ENCODE measurements around the gene VSIG10. TPM values are rescaled to one million over a fixed set of nuclear protein-coding genes. Genes with fewer than 3 reads are reported as not detected.

The VSIG10 gene
- total RNA-seq, 2 donors from 2014 or later, result 20.4 to 41.0 TPM

- ATAC-seq (no peak), DNase-seq (no peak)
- Histone ChIP-seq H3K36me3 (replicated peaks in 1 of 2; ENCODE audit: insufficient read depth in 1 of 2, low read depth in 2 of 2) (no peaks in the 10 kb centered on the region), H3K9me3 (no peaks in the 10 kb centered on the region), H3K4me1 (peaks cover 15% of the 10 kb centered on the region), H3K4me3 (peak overlapping the region in 1 of 2 donors; percentile 85), H3K27me3 (no peaks in the 10 kb centered on the region), H3K27ac (peak overlapping the region in 3 of 4 donors; percentile 77 to 92 (median 87))
- 43 to 44% methylated on average over 5 of the region's 5 CpGs for WGBS, 2 donors
- TF ChIP-seq POLR2A (IDR thresholded peaks at IDR 0.05), result no peak
- TF ChIP-seq, protein P1, sequence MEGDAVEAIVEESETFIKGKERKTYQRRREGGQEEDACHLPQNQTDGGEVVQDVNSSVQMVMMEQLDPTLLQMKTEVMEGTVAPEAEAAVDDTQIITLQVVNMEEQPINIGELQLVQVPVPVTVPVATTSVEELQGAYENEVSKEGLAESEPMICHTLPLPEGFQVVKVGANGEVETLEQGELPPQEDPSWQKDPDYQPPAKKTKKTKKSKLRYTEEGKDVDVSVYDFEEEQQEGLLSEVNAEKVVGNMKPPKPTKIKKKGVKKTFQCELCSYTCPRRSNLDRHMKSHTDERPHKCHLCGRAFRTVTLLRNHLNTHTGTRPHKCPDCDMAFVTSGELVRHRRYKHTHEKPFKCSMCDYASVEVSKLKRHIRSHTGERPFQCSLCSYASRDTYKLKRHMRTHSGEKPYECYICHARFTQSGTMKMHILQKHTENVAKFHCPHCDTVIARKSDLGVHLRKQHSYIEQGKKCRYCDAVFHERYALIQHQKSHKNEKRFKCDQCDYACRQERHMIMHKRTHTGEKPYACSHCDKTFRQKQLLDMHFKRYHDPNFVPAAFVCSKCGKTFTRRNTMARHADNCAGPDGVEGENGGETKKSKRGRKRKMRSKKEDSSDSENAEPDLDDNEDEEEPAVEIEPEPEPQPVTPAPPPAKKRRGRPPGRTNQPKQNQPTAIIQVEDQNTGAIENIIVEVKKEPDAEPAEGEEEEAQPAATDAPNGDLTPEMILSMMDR (IDR thresholded peaks at IDR 0.05), result no peak
- intact Hi-C loops (cut with DNase I), result no loop called here
Observed at GRCh38 chr12:118102609-118103008, 1.2 kb downstream of the VSIG10 start.

DNA sequence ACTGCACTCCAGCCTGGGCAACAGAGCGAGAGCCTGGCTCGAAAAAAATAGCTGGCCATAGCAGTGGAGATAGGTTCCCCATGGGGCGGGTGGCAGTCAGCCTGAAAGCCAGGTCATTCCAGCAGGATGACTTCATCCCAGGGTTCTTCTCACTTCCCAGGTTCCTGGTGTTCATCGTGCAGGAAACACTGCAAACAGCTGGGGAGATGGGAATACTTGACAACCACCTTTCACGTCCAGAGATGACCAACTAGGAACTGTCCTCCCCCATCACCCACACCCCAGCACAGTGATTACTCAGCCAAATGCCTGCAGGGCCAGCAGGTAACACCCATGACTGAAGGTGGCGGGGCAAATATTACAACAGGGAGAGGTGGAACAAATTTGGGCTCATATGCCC lies 1.7 kb downstream of the VSIG10 start:
- 60 to 64% methylated on average over 5 to 6 of the region's 6 CpGs for WGBS, 2 donors
- Histone ChIP-seq H3K27me3 (no peaks in the 10 kb centered on the region), H3K27ac (peak overlapping the region in 3 of 4 donors; percentile 8 to 92 (median 77)), H3K4me1 (peaks cover 15% of the 10 kb centered on the region), H3K4me3 (no peak overlapping the region), H3K36me3 (replicated peaks in 1 of 2; ENCODE audit: insufficient read depth in 1 of 2, low read depth in 2 of 2) (no peaks in the 10 kb centered on the region), H3K9me3 (no peaks in the 10 kb centered on the region)
- DNase-seq, result peak in 3 of 4 donors; percentile 18 to 41 (median 31)
- no peak for TF ChIP-seq POLR2A (IDR thresholded peaks at IDR 0.05)
- TF ChIP-seq, protein P1 (IDR thresholded peaks at IDR 0.05), result no peak
- no peak for ATAC-seq
- intact Hi-C loops (cut with DNase I), result no loop called here

DNA sequence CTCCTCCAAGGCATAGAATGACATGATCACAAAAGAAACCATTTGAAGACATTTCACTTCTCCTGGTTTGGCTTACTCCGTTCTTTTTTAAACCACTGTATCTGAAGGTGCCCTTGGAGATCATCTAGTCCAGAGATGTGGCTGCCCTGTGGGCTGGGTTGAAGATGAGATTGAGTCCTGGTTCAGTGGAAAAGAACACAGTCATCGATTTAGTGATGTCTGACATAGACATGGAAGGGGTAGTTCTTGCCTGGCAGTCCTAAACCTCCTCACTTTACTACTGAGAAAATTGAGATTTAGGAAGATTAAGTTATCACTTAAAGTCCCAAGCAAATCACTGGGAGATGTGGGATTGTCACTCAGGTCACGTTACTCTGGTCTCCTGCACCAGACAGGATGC lies 2.8 kb downstream of the VSIG10 start:
- TF ChIP-seq, protein P1 (IDR thresholded peaks at IDR 0.05), result no peak
- TF ChIP-seq POLR2A (IDR thresholded peaks at IDR 0.05), result no peak

GRCh38 chr12:118098911-118099671 lies 4.7 kb downstream of the VSIG10 start:
- H3K36me3 ChIP-seq (replicated peaks in 1 of 2; ENCODE audit: insufficient read depth in 1 of 2, low read depth in 2 of 2), result no peaks in the 10 kb centered on the region
- 86 to 89% methylated on average over 12 of the region's 12 CpGs for WGBS, 2 donors
- no peak for ATAC-seq
- peaks cover 15% of the 10 kb centered on the region for H3K4me1 ChIP-seq
- H3K9me3 ChIP-seq, result no peaks in the 10 kb centered on the region
- H3K4me3 ChIP-seq, result no peak overlapping the region
- no peak for DNase-seq
- TF ChIP-seq, protein P1 (IDR thresholded peaks at IDR 0.05), result no peak
- TF ChIP-seq POLR2A (IDR thresholded peaks at IDR 0.05), result no peak
- intact Hi-C loops (cut with DNase I), result no loop called here
- no peaks in the 10 kb centered on the region for H3K27me3 ChIP-seq
- H3K27ac ChIP-seq, result no peak overlapping the region

More for the DNA sequence above, 2.8 kb downstream of the VSIG10 start:
- 83 to 85% methylated on average over 3 of the region's 3 CpGs for WGBS, 2 donors
- H3K4me1 ChIP-seq, result peaks cover 15% of the 10 kb centered on the region
- ATAC-seq (no peak), DNase-seq (no peak)
- H3K27ac ChIP-seq, result no peak overlapping the region
- H3K4me3 ChIP-seq, result no peak overlapping the region
- intact Hi-C loops (cut with DNase I), result no loop called here
- H3K9me3 ChIP-seq, result no peaks in the 10 kb centered on the region
- no peaks in the 10 kb centered on the region for H3K36me3 ChIP-seq (replicated peaks in 1 of 2; ENCODE audit: insufficient read depth in 1 of 2, low read depth in 2 of 2)
- no peaks in the 10 kb centered on the region for H3K27me3 ChIP-seq

- no peaks in the 10 kb centered on the region for H3K9me3 ChIP-seq
- no peak for DNase-seq
- TF ChIP-seq, protein P1 (IDR thresholded peaks at IDR 0.05), result no peak
- no peak for TF ChIP-seq POLR2A (IDR thresholded peaks at IDR 0.05)
- peak overlapping the region in 1 of 4 donors; percentile 6 for H3K27ac ChIP-seq
- intact Hi-C loops (cut with DNase I), result no loop called here
- no peak overlapping the region for H3K4me3 ChIP-seq
- H3K36me3 ChIP-seq (replicated peaks in 1 of 2; ENCODE audit: insufficient read depth in 1 of 2, low read depth in 2 of 2), result no peaks in the 10 kb centered on the region
- H3K27me3 ChIP-seq, result no peaks in the 10 kb centered on the region
- WGBS, 2 donors, result 70 to 88% methylated on average over 3 of the region's 3 CpGs
- peaks cover 15% of the 10 kb centered on the region for H3K4me1 ChIP-seq
- no peak for ATAC-seq
Observed at GRCh38 chr12:118098401-118098800, 5.4 kb downstream of the VSIG10 start.
